Neural progenitor cell (in vitro differentiated cells): ENCODE results near the gene FRMPD1. TPM values are rescaled to one million over a fixed set of nuclear protein-coding genes. Genes with fewer than 3 reads are reported as not detected.

Experiments used
- DNase-seq: peaks from one replicate; pipeline ENCODE4 v3.0.0-alpha.2; 2016; ENCODE audit warnings: low spot score
- H2AFZ ChIP-seq: fragments of 200-600 bp; sonication (generic); replicated peaks from 2 replicates; pipeline ENCODE4 v1.6.1; 2016; ENCODE audit warnings: antibody characterized with exemption
- H3F3A ChIP-seq: fragments of 200-600 bp; sonication (generic); 2 replicates; pipeline ENCODE4 v1.6.1; 2016; ENCODE audit warnings: antibody characterized with exemption, low read depth
- H3K27ac ChIP-seq: fragments of 200-600 bp; sonication (generic); 2 replicates; pipeline ENCODE4 v1.5.1; 2016; ENCODE audit warnings: mild to moderate bottlenecking
- H3K27me3 ChIP-seq: fragments of 200-600 bp; sonication (generic); 2 replicates; pipeline ENCODE4 v1.6.1; 2016; ENCODE audit warnings: mild to moderate bottlenecking, moderate library complexity
- H3K36me3 ChIP-seq: fragments of 200-600 bp; sonication (generic); 2 replicates; pipeline ENCODE4 v1.5.1; 2016
- H3K4me1 ChIP-seq: fragments of 200-600 bp; sonication (generic); 2 replicates; pipeline ENCODE4 v1.6.1; 2016; ENCODE audit warnings: mixed run types
- H3K4me2 ChIP-seq: fragments of 200-600 bp; sonication (generic); 2 replicates; pipeline ENCODE4 v1.6.1; 2016
- H3K4me3 ChIP-seq: fragments of 200-600 bp; sonication (generic); 2 replicates; pipeline ENCODE4 v1.5.1; 2016
- H3K79me2 ChIP-seq: fragments of 200-600 bp; sonication (generic); 2 replicates; pipeline ENCODE4 v1.6.1; 2016; ENCODE audit warnings: low read depth
- H3K9ac ChIP-seq: fragments of 200-600 bp; sonication (generic); 2 replicates; pipeline ENCODE4 v1.6.1; 2016
- H3K9me3 ChIP-seq: fragments of 200-600 bp; sonication (generic); 2 replicates; pipeline ENCODE4 v1.5.1; 2016; ENCODE audit warnings: low read depth
- H4K20me1 ChIP-seq: fragments of 200-600 bp; sonication (generic); 2 replicates; pipeline ENCODE4 v1.6.1; 2016; ENCODE audit warnings: low read depth
- H3K27ac Mint-ChIP-seq: 3 replicates; pipeline ENCODE4 v1.8.0; 2021; ENCODE audit warnings: mixed read lengths
- H3K27me3 Mint-ChIP-seq: 2 replicates; pipeline ENCODE4 v1.8.0; 2022; ENCODE audit warnings: low read depth, mild to moderate bottlenecking, inconsistent platforms, moderate library complexity, mixed read lengths; ENCODE audit not compliant: insufficient read depth
- H3K36me3 Mint-ChIP-seq: 3 replicates; pipeline ENCODE4 v1.8.0; 2021; ENCODE audit warnings: mixed read lengths
- H3K4me1 Mint-ChIP-seq: 3 replicates; pipeline ENCODE4 v1.8.0; 2021; ENCODE audit warnings: mixed read lengths
- H3K4me3 Mint-ChIP-seq: 3 replicates; pipeline ENCODE4 v1.8.0; 2021; ENCODE audit warnings: mild to moderate bottlenecking, moderate library complexity, mixed read lengths
- H3K9me3 Mint-ChIP-seq: 3 replicates; pipeline ENCODE4 v1.8.0; 2020; ENCODE audit warnings: mixed read lengths
- EZH2 ChIP-seq: fragments of 200-600 bp; sonication (generic); IDR thresholded peaks from 2 replicates; pipeline ENCODE4 v1.6.1; 2017; ENCODE audit warnings: antibody characterized with exemption, mild to moderate bottlenecking, moderate library complexity
- EZH2phosphoT487 ChIP-seq: fragments of 200-600 bp; sonication (generic); IDR thresholded peaks from 2 replicates; pipeline ENCODE4 v1.6.1; 2017; ENCODE audit warnings: antibody characterized with exemption
- total RNA-seq: library from RNA; depleted of rRNA; stranded (reverse); fragments of >200 nt; gene quantifications from 2 replicates; pipeline ENCODE4 v1.2.3, GENCODE V29; 2015; ENCODE audit warnings: low replicate concordance
- TF ChIP-seq, protein P1 (sequence below): fragments of 200-600 bp; sonication (generic); IDR thresholded peaks from 2 replicates; pipeline ENCODE4 v1.5.1; 2017; ENCODE audit warnings: antibody characterized with exemption, mild to moderate bottlenecking

Gene FRMPD1
- total RNA-seq, 1 donor from 2014 or later = not detected

DNA sequence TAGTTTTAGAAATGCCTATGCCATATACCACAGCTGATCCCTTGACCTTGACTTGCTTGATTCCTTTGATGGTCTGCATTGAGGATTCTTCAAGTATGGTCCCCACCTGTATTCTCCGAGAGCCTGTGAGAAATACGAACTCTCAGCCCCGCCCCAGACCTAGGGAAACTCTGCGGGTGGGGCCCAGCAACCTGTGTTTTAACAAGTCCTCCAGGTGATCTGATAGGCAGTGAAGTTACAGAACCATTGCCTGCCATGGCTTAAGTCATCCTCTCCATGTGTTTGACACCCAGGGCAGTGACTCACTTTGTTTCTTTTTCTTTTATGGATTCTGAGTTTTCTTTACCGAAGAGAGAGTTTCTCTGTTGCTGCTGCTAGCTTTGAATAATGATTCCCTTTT lies 18.5 kb downstream of the FRMPD1 start:
- Mint-ChIP-seq H3K27me3 (peaks cover 3% of the 10 kb centered on the region), H3K4me1 (peaks cover 14% of the 10 kb centered on the region), H3K4me3 (no peak overlapping the region), H3K27ac (no peak overlapping the region), H3K36me3 (no peaks in the 10 kb centered on the region), H3K9me3 (peaks cover under 1% of the 10 kb centered on the region)
- Histone ChIP-seq H3K4me1 (peaks cover 5% of the 10 kb centered on the region), H3K79me2 (no peaks in the 10 kb centered on the region), H3K36me3 (no peaks in the 10 kb centered on the region), H3K9ac (no peak overlapping the region), H3K9me3 (no peaks in the 10 kb centered on the region), H2AFZ (no peak overlapping the region), H3K4me3 (no peak overlapping the region), H3K27me3 (no peaks in the 10 kb centered on the region), H3K27ac (no peak overlapping the region), H3K4me2 (no peak overlapping the region), H3F3A (no peaks in the 10 kb centered on the region), H4K20me1 (no peaks in the 10 kb centered on the region)
- no peak for TF ChIP-seq EZH2phosphoT487
- TF ChIP-seq, protein P1, sequence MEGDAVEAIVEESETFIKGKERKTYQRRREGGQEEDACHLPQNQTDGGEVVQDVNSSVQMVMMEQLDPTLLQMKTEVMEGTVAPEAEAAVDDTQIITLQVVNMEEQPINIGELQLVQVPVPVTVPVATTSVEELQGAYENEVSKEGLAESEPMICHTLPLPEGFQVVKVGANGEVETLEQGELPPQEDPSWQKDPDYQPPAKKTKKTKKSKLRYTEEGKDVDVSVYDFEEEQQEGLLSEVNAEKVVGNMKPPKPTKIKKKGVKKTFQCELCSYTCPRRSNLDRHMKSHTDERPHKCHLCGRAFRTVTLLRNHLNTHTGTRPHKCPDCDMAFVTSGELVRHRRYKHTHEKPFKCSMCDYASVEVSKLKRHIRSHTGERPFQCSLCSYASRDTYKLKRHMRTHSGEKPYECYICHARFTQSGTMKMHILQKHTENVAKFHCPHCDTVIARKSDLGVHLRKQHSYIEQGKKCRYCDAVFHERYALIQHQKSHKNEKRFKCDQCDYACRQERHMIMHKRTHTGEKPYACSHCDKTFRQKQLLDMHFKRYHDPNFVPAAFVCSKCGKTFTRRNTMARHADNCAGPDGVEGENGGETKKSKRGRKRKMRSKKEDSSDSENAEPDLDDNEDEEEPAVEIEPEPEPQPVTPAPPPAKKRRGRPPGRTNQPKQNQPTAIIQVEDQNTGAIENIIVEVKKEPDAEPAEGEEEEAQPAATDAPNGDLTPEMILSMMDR = no peak
- TF ChIP-seq EZH2 = no peak
- no peak for DNase-seq

- DNase-seq = no peak
- Histone ChIP-seq H3K36me3 (no peaks in the 10 kb centered on the region), H3K27me3 (no peaks in the 10 kb centered on the region), H3K4me3 (no peak overlapping the region), H3F3A (peaks cover 5% of the 10 kb centered on the region), H3K27ac (no peak overlapping the region), H4K20me1 (no peaks in the 10 kb centered on the region), H2AFZ (no peak overlapping the region), H3K4me2 (no peak overlapping the region), H3K9me3 (no peaks in the 10 kb centered on the region), H3K9ac (no peak overlapping the region), H3K79me2 (no peaks in the 10 kb centered on the region), H3K4me1 (peaks cover 11% of the 10 kb centered on the region)
- no peak for TF ChIP-seq EZH2
- TF ChIP-seq, protein P1 = no peak
- TF ChIP-seq EZH2phosphoT487 = no peak
- no peak overlapping the region for H3K27ac Mint-ChIP-seq
- H3K36me3 Mint-ChIP-seq = no peaks in the 10 kb centered on the region
- H3K4me1 Mint-ChIP-seq = peaks cover 9% of the 10 kb centered on the region
- peaks cover 4% of the 10 kb centered on the region for H3K27me3 Mint-ChIP-seq
- peaks cover 3% of the 10 kb centered on the region for H3K9me3 Mint-ChIP-seq
- no peak overlapping the region for H3K4me3 Mint-ChIP-seq
Measured at GRCh38 chr9:37675661-37676060, 24.9 kb downstream of the FRMPD1 start.

- no peaks in the 10 kb centered on the region for H3K27me3 ChIP-seq
- H3K4me1 ChIP-seq = peaks cover 11% of the 10 kb centered on the region
- DNase-seq = peak; percentile 58
- no peak overlapping the region for H2AFZ ChIP-seq
- Mint-ChIP-seq H3K36me3 (no peaks in the 10 kb centered on the region), H3K27ac (no peak overlapping the region), H3K9me3 (peaks cover 3% of the 10 kb centered on the region), H3K27me3 (peaks cover 4% of the 10 kb centered on the region), H3K4me1 (peaks cover 8% of the 10 kb centered on the region), H3K4me3 (no peak overlapping the region)
- no peak overlapping the region for H3K27ac ChIP-seq
- no peak overlapping the region for H3K4me3 ChIP-seq
- no peaks in the 10 kb centered on the region for H3K9me3 ChIP-seq
- no peaks in the 10 kb centered on the region for H3K36me3 ChIP-seq
- no peaks in the 10 kb centered on the region for H4K20me1 ChIP-seq
- TF ChIP-seq, protein P1 = no peak
- no peak for TF ChIP-seq EZH2
- no peak for TF ChIP-seq EZH2phosphoT487
- peaks cover 5% of the 10 kb centered on the region for H3F3A ChIP-seq
- no peak overlapping the region for H3K9ac ChIP-seq
- peak overlapping the region; percentile 4 for H3K4me2 ChIP-seq
- H3K79me2 ChIP-seq = no peaks in the 10 kb centered on the region
Measured at GRCh38 chr9:37676411-37676830, 25.7 kb downstream of the FRMPD1 start.
